Left lung (tissue), 10 donors: ENCODE results near the gene SERPINH1. TPM values are rescaled to one million over a fixed set of nuclear protein-coding genes. Genes with fewer than 3 reads are reported as not detected.

Experiments
- ATAC-seq: fragments of 200-7000 bp; cut with Tn5 transposase; one replicate; pipeline ENCODE4 v1.9.1; 2020; ENCODE audit warnings: moderate library complexity
- DNase-seq, 4 donors: peaks; one replicate each; pipeline ENCODE4 v3.0.0-alpha.2; 2013 to 2020
- H3K27ac ChIP-seq, 2 donors: fragments of 200-600 bp; sonication (generic) in 1 of 2; one replicate each; pipeline versions ENCODE4 v1.5.0 to v1.8.0; 2020 to 2021
- H3K27me3 ChIP-seq, 2 donors: fragments of 200-600 bp; sonication (generic) in 1 of 2; one replicate each; pipeline versions ENCODE4 v1.5.0 to v1.8.0; 2020 to 2021
- H3K36me3 ChIP-seq, 2 donors: fragments of 200-600 bp; sonication (generic) in 1 of 2; one replicate each; pipeline versions ENCODE4 v1.5.0 to v1.8.0; 2020 to 2021
- H3K4me1 ChIP-seq, 2 donors: fragments of 200-600 bp; one replicate each; pipeline ENCODE4 v1.8.0; 2021
- H3K4me3 ChIP-seq, 2 donors: fragments of 200-600 bp; sonication (generic) in 1 of 2; one replicate each; pipeline versions ENCODE4 v1.5.0 to v1.8.0; 2020 to 2021; ENCODE audit warnings: mild to moderate bottlenecking in 1 of 2
- H3K9me3 ChIP-seq, 2 donors: fragments of 200-600 bp; sonication (generic) in 1 of 2; one replicate each; pipeline versions ENCODE4 v1.5.0 to v1.8.0; 2020 to 2021
- intact Hi-C, 2 donors: fragments of 100-400 bp; cut with DNase I; formaldehyde crosslinking; loops; one replicate each; pipeline versions ENCODE4 v1.11.2 to v1.14.2; 2022
- polyA plus RNA-seq, 6 donors: library from polyadenylated mRNA; unstranded; fragments of 120-200 nt; gene quantifications; one replicate each; pipeline ENCODE4 v1.2.1, GENCODE V29; 2013; ENCODE audit not compliant: insufficient read length in 6 of 6
- total RNA-seq, 2 donors: library from RNA; stranded (reverse); fragmentation: NEBNext Ultra II Directional; extraction: Animal tissue kit (Norgen Biotek cat#: 25700); gene quantifications; one replicate each; pipeline ENCODE4 v1.2.1, GENCODE V29; 2021
- TF ChIP-seq, protein P1 (sequence below), 2 donors: fragments of 200-600 bp; sonication (generic) in 1 of 2; IDR thresholded peaks; one replicate each; pipeline versions ENCODE4 v1.5.0 to v1.8.0; 2021; ENCODE audit warnings: antibody characterized with exemption in 2 of 2
- donor health status: DM: no; HTN: yes; CAD: no.
- donor health status: DM: no; HTN: no; CAD: no.

SERPINH1 gene
- total and polyA plus RNA-seq, 8 donors: 358 to 538 (median 458) TPM

- no peak for DNase-seq
- Histone ChIP-seq H3K27ac (no peak overlapping the region), H3K27me3 (no peaks in the 10 kb centered on the region), H3K9me3 (no peaks in the 10 kb centered on the region), H3K4me1 (no peaks in the 10 kb centered on the region), H3K4me3 (no peak overlapping the region), H3K36me3 (no peaks in the 10 kb centered on the region)
- intact Hi-C loops: no loop called here
- ATAC-seq: peak; percentile 19
- TF ChIP-seq, protein P1, sequence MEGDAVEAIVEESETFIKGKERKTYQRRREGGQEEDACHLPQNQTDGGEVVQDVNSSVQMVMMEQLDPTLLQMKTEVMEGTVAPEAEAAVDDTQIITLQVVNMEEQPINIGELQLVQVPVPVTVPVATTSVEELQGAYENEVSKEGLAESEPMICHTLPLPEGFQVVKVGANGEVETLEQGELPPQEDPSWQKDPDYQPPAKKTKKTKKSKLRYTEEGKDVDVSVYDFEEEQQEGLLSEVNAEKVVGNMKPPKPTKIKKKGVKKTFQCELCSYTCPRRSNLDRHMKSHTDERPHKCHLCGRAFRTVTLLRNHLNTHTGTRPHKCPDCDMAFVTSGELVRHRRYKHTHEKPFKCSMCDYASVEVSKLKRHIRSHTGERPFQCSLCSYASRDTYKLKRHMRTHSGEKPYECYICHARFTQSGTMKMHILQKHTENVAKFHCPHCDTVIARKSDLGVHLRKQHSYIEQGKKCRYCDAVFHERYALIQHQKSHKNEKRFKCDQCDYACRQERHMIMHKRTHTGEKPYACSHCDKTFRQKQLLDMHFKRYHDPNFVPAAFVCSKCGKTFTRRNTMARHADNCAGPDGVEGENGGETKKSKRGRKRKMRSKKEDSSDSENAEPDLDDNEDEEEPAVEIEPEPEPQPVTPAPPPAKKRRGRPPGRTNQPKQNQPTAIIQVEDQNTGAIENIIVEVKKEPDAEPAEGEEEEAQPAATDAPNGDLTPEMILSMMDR (IDR thresholded peaks at IDR 0.05): no peak
Measured at GRCh38 chr11:75536786-75537641, 25.0 kb upstream of the SERPINH1 start.

DNA sequence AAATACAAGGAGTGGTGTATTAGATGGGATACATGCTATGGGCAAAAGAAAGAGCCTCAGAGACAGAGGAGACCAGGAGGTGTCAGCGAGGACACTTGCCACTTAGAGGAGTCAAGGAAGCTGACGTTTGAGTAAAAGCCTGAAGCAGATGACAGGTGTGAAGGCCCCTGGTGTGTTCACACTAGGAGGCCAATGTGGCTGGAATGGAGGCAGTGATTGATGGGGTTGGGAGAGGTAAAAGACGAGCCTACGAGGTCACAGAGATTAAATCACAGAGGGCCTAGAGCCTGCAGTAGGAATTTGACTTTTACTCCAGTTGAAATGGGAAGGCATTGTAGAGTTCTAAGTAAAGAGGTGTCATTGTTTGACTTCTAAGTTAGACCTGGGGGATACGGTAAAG is 24.3 kb upstream of the SERPINH1 start:
- no peaks in the 10 kb centered on the region for H3K36me3 ChIP-seq
- H3K9me3 ChIP-seq: no peaks in the 10 kb centered on the region
- H3K4me3 ChIP-seq: no peak overlapping the region
- H3K27ac ChIP-seq: no peak overlapping the region
- no peak for DNase-seq
- intact Hi-C loops: no loop called here
- TF ChIP-seq, protein P1 (IDR thresholded peaks at IDR 0.05): no peak
- no peaks in the 10 kb centered on the region for H3K27me3 ChIP-seq
- no peak for ATAC-seq
- H3K4me1 ChIP-seq: no peaks in the 10 kb centered on the region

DNA sequence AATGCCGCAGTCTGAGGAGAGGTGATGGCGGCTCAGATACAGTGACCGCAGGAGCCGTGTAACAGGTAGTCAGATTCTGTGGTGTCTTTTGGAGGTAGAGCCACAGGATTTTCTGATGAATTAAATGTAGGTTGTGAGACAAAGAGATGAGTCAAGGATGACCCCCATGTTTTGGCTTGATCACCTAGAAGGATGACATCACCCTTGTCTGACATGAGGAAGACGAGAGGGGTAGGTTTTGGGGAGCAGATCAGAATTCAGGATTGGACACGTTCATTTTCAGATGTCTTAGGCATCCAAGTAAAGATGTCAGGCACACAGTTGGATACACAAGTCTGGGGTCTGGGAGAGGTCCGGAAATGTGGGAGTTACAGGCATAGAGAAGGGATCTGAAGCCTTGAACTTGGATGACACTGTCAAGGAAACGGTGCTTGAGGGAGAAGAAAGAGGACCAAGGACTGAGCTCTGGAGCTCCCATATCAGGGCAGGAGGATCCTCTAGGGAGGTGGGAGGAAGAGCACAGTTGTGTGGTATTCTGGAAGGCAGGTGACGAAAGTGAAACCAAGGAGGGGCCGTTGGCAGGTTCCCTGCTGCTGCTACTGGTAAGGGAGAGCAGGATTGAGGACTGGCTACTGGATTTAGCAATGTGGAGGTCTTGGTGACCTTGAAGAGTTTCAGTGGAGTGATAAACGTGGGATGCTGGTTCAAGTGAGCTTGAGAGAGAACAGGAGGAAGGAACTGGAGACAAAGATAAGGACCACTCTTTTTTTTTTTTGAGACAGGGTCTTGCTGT is 23.7 kb upstream of the SERPINH1 start:
- intact Hi-C loops: no loop called here
- TF ChIP-seq, protein P1 (IDR thresholded peaks at IDR 0.05): no peak

GRCh38 chr11:75539459-75540334 is 22.4 kb upstream of the SERPINH1 start:
- TF ChIP-seq, protein P1 (IDR thresholded peaks at IDR 0.05): no peak
- Histone ChIP-seq H3K27me3 (no peaks in the 10 kb centered on the region), H3K27ac (no peak overlapping the region), H3K4me3 (no peak overlapping the region), H3K36me3 (no peaks in the 10 kb centered on the region), H3K9me3 (no peaks in the 10 kb centered on the region), H3K4me1 (no peaks in the 10 kb centered on the region)
- ATAC-seq: no peak
- intact Hi-C loops: no loop called here
- DNase-seq: no peak

More for the DNA sequence above, 23.7 kb upstream of the SERPINH1 start:
- Histone ChIP-seq H3K4me3 (no peak overlapping the region), H3K27ac (no peak overlapping the region), H3K9me3 (no peaks in the 10 kb centered on the region), H3K4me1 (no peaks in the 10 kb centered on the region), H3K27me3 (no peaks in the 10 kb centered on the region), H3K36me3 (no peaks in the 10 kb centered on the region)
- no peak for ATAC-seq
- no peak for DNase-seq
